ENCODE measurements around the gene HHAT. TPM values are rescaled to one million over a fixed set of nuclear protein-coding genes. Genes with fewer than 3 reads are reported as not detected.
"Not testable (repeated sequence)": the region's sequence is repeated elsewhere in the genome, so short reads cannot be mapped to it uniquely, and the experiment has no call there.

HHAT gene
- polyA plus RNA-seq, 3 donors, result 1.4 to 1.8 (median 1.7) TPM

GRCh38 chr1:210633636-210634035 is 304.9 kb downstream of the HHAT start:
- WGBS, 3 donors, result 88 to 97% (median 94%) methylated on average over 6 of the region's 6 CpGs
- no peak overlapping the region for H3K27ac ChIP-seq (ENCODE audit: low read depth, low read length)

- WGBS, 3 donors, result 87 to 88% (median 87%) methylated on average over 2 of the region's 2 CpGs
- H3K27ac ChIP-seq (ENCODE audit: low read depth, low read length), result no peak overlapping the region
Observed at GRCh38 chr1:210635108-210635507, 306.4 kb downstream of the HHAT start.

GRCh38 chr1:210641582-210641981 is 312.9 kb downstream of the HHAT start:
- no peak overlapping the region for H3K27ac ChIP-seq (ENCODE audit: low read depth, low read length)
- 84 to 89% (median 86%) methylated on average over 5 of the region's 5 CpGs for WGBS, 3 donors

GRCh38 chr1:210645582-210646257 is 317.0 kb downstream of the HHAT start:
- WGBS, 3 donors, result 76 to 78% (median 77%) methylated on average over 7 of the region's 7 CpGs
- H3K27ac ChIP-seq (ENCODE audit: low read depth, low read length), result no peak overlapping the region

GRCh38 chr1:210646258-210646616 is 317.5 kb downstream of the HHAT start:
- 80 to 92% (median 83%) methylated on average over 2 of the region's 2 CpGs for WGBS, 3 donors
- H3K27ac ChIP-seq (ENCODE audit: low read depth, low read length), result no peak overlapping the region

- H3K27ac ChIP-seq (ENCODE audit: low read depth, low read length), result no peak overlapping the region
- 52 to 77% (median 56%) methylated on average over 6 of the region's 6 CpGs for WGBS, 3 donors
Observed at GRCh38 chr1:210647406-210648333, 319.0 kb downstream of the HHAT start.

GRCh38 chr1:210648588-210649269 is 320.0 kb downstream of the HHAT start:
- H3K27ac ChIP-seq (ENCODE audit: low read depth, low read length), result no peak overlapping the region
- WGBS, 3 donors, result 71 to 96% (median 92%) methylated on average over 2 of the region's 2 CpGs

- WGBS, 3 donors, result 31 to 71% (median 68%) methylated on average over 2 of the region's 2 CpGs
Observed at GRCh38 chr1:210650403-210650802, 321.7 kb downstream of the HHAT start.

GRCh38 chr1:210652329-210652954 is 323.7 kb downstream of the HHAT start:
- H3K27ac ChIP-seq (ENCODE audit: low read depth, low read length), result no peak overlapping the region
- WGBS, 3 donors, result 88 to 91% (median 90%) methylated on average over 7 of the region's 7 CpGs

More at GRCh38 chr1:210650403-210650802, 321.7 kb downstream of the HHAT start:
- H3K27ac ChIP-seq (ENCODE audit: low read depth, low read length), result no peak overlapping the region

- 62 to 66% (median 65%) methylated on average over 6 of the region's 6 CpGs for WGBS, 3 donors
Observed at GRCh38 chr1:210653771-210654170, 325.1 kb downstream of the HHAT start.

GRCh38 chr1:210654176-210654981 is 325.7 kb downstream of the HHAT start:
- no peak overlapping the region for H3K27ac ChIP-seq (ENCODE audit: low read depth, low read length)
- WGBS, 3 donors, result 80 to 87% (median 83%) methylated on average over 7 of the region's 7 CpGs

More at GRCh38 chr1:210653771-210654170, 325.1 kb downstream of the HHAT start:
- no peak overlapping the region for H3K27ac ChIP-seq (ENCODE audit: low read depth, low read length)

GRCh38 chr1:210655511-210655910 is 326.8 kb downstream of the HHAT start:
- no peak overlapping the region for H3K27ac ChIP-seq (ENCODE audit: low read depth, low read length)
- 75 to 79% (median 76%) methylated on average over 7 of the region's 7 CpGs for WGBS, 3 donors

GRCh38 chr1:210657806-210658205 is 329.1 kb downstream of the HHAT start:
- H3K27ac ChIP-seq (ENCODE audit: low read depth, low read length), result no peak overlapping the region
- 85 to 91% (median 90%) methylated on average over 6 of the region's 6 CpGs for WGBS, 3 donors

- H3K27ac ChIP-seq (ENCODE audit: low read depth, low read length), result not testable (repeated sequence)
- 92 to 98% (median 94%) methylated on average over 4 of the region's 4 CpGs for WGBS, 3 donors
Observed at GRCh38 chr1:210661520-210661919, 332.8 kb downstream of the HHAT start.

GRCh38 chr1:210662291-210663050 is 333.8 kb downstream of the HHAT start:
- 88 to 92% (median 89%) methylated on average over 4 of the region's 4 CpGs for WGBS, 3 donors
- no peak overlapping the region for H3K27ac ChIP-seq (ENCODE audit: low read depth, low read length)

- no peak overlapping the region for H3K27ac ChIP-seq (ENCODE audit: low read depth, low read length)
- WGBS, 3 donors, result 56 to 69% (median 58%) methylated on average over 7 of the region's 7 CpGs
Observed at GRCh38 chr1:210663730-210664573, 335.2 kb downstream of the HHAT start.
